Stimulated activated naive CD8-positive, alpha-beta T cell treated with anti-CD3 and anti-CD28 coated beads, Interleukin-15, amount 100 ng/mL, for 72 hours (primary cell): ENCODE results near the gene PRR29.
A peak's percentile ranks its signal among the peaks of the same experiment; 100 is the strongest.

Source experiments
- ATAC-seq: fragments of 150-1000 bp; cut with Tn5 transposase; 2 replicates; pipeline ENCODE4 v1.10.0; 2021; ENCODE audit warnings: mild to moderate bottlenecking, moderate library complexity
- DNase-seq, 2 donors: peaks; one replicate each; pipeline ENCODE4 v3.0.0; 2021 to 2022
- H3K27ac Mint-ChIP-seq, 2 donors: one replicate each; pipeline ENCODE4 v1.8.0; 2022; ENCODE audit warnings: mild to moderate bottlenecking in 2 of 2, mixed read lengths in 2 of 2, moderate library complexity in 2 of 2
- H3K27me3 Mint-ChIP-seq: one replicate; pipeline ENCODE4 v1.8.0; 2022; ENCODE audit warnings: mixed read lengths
- H3K4me1 Mint-ChIP-seq: one replicate; pipeline ENCODE4 v1.8.0; 2022; ENCODE audit warnings: mild to moderate bottlenecking, mixed read lengths
- H3K4me3 Mint-ChIP-seq, 2 donors: one replicate each; pipeline ENCODE4 v1.8.0; 2022; ENCODE audit warnings: mild to moderate bottlenecking in 2 of 2, mixed read lengths in 2 of 2, moderate library complexity in 1 of 2
- H3K9me3 Mint-ChIP-seq, 2 donors: one replicate each; pipeline ENCODE4 v1.8.0; 2022; ENCODE audit warnings: mixed read lengths in 2 of 2

Gene PRR29

GRCh38 chr17:63998050-63998720 lies at the start of gene PRR29:
Gene PRR29, plus strand, starts transcription at chr17:63998351. Its CDS starts 14 bp downstream, at chr17:63998365.
- Mint-ChIP-seq H3K4me1 (peaks cover 40% of the 10 kb centered on the region), H3K27me3 (no peaks in the 10 kb centered on the region), H3K27ac (peak within 1 kb of the TSS; percentile 85 to 93), H3K4me3 (peak within 1 kb of the TSS; percentile 94 to 97), H3K9me3 (no peaks in the 10 kb centered on the region)
- DNase-seq (peak; percentile 62 to 72), ATAC-seq (peak; percentile 78)

DNA sequence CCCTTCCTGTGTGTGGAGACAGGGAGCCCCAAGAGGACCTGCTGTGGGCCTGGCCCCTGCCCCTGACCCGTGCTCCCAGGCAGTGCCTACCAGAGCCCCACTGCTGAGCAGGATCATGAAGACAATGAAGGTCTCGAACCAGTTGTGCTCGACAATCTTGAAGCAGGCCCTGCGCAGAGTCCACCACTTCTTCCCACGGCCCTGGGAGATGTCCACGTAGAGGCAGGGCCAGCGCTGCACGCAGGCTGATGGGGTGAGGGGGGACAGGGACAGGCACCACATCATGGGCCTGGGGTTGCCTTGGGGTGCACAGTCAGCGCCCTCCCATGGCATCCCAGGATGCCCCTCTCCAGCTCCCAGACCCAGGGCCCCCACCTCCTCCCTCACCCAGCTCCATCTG lies 49.6 kb upstream of the PRR29 start:
- ATAC-seq: no peak

GRCh38 chr17:63949576-63950250 lies 48.4 kb upstream of the PRR29 start:
- no peaks in the 10 kb centered on the region for H3K27me3 Mint-ChIP-seq
- DNase-seq (no peak), ATAC-seq (no peak)
- H3K27ac Mint-ChIP-seq: no peak overlapping the region
- H3K4me3 Mint-ChIP-seq: no peak overlapping the region
- peaks cover 46% of the 10 kb centered on the region for H3K4me1 Mint-ChIP-seq
- H3K9me3 Mint-ChIP-seq: no peaks in the 10 kb centered on the region

More for the DNA sequence above, 49.6 kb upstream of the PRR29 start:
- H3K4me1 Mint-ChIP-seq: peaks cover 34% of the 10 kb centered on the region
- H3K27ac Mint-ChIP-seq: no peak overlapping the region
- no peaks in the 10 kb centered on the region for H3K27me3 Mint-ChIP-seq
- no peaks in the 10 kb centered on the region for H3K9me3 Mint-ChIP-seq
- H3K4me3 Mint-ChIP-seq: no peak overlapping the region
- DNase-seq: no peak

DNA sequence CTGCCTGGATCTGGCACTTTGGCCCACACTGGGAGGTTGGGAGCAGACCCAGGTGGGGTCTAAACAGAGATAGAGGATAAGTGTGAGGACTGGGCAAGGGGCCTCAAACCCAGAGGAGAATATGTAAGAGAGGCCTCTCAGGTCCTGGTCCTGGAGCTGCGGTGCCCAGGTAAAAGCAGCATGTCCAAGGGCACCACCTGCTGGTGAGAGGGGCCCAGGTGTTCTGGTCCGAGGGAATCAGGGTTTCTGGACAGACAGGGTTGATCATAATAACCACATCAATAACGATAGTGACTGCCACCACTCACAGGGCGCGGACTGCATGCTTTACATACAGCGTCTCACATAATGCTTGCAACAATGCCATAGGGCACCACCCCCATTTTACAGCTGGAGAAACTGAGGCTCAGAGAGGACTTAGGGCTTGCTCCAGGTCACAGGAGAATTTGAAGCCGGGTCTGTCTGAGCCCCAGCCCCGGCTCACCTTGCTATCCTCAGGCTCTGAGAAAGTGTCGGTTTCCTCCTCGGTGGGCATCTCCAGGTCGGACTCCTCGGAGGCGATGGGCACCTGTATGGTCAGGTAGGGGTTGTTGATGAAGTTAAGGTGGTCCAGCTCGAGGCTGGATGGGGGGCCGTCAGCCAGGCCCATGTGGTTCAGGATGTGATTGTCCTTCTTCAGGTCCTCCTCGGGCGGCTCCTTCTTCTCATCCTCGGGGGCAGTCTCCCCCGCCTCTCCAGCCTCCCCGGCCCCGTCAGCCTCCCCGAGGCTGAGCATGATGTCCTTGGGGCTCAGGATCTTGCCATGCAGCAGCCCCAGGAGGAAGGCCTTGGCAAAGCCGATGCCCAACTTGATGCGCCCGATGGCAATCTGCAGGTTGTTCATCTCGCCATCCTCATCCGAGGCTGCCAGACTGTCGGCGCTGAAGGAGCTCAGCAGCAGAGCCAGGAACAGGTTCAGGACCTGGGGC lies 46.9 kb upstream of the PRR29 start:
- H3K4me3 Mint-ChIP-seq: no peak overlapping the region
- H3K27me3 Mint-ChIP-seq: no peaks in the 10 kb centered on the region
- H3K4me1 Mint-ChIP-seq: peaks cover 46% of the 10 kb centered on the region
- no peaks in the 10 kb centered on the region for H3K9me3 Mint-ChIP-seq
- DNase-seq (peak in 1 of 2 donors; percentile 43), ATAC-seq (no peak)
- H3K27ac Mint-ChIP-seq: no peak overlapping the region

DNA sequence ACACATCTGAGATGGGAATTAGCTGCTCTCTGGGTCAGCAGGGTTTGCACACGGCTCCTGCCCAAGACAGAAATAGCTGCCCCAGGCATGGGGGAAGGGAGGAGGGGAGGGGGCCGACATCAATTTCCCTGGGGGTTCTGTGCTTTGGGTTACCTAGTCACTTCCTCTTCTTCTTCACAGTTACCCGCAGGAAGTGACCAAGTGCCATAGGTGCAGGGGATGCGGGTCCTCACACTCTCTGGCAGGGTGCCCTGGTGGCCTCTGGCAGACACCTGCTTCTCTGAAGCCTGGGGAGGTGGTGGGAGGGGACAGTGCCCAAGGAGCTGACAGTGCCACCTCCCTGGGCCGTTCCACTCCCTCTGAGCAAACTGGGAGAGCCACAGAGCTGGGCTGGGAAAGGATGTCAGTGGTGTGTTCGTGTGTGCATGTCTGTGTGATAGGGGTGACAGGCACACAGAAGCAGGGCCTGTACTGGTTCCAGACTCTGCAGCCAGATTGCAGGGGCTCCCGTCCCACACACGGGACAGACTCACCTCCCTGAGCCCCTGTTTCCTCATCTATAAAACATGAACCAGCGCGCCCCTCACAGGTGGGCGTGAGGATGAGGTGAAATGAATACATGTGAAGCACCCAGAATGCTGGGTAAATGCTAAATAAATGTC lies 43.6 kb upstream of the PRR29 start:
- Mint-ChIP-seq H3K27ac (peak overlapping the region; percentile 50), H3K27me3 (no peaks in the 10 kb centered on the region), H3K4me1 (peaks cover 39% of the 10 kb centered on the region), H3K4me3 (peak overlapping the region; percentile 60 to 61), H3K9me3 (no peaks in the 10 kb centered on the region)
- ATAC-seq: peak; percentile 79
- DNase-seq: peak in 1 of 2 donors; percentile 47

GRCh38 chr17:63955232-63955631 lies 42.9 kb upstream of the PRR29 start:
- H3K27me3 Mint-ChIP-seq: no peaks in the 10 kb centered on the region
- H3K9me3 Mint-ChIP-seq: no peaks in the 10 kb centered on the region
- H3K27ac Mint-ChIP-seq: no peak overlapping the region
- no peak for ATAC-seq
- H3K4me1 Mint-ChIP-seq: peaks cover 39% of the 10 kb centered on the region
- H3K4me3 Mint-ChIP-seq: no peak overlapping the region
- DNase-seq: no peak

DNA sequence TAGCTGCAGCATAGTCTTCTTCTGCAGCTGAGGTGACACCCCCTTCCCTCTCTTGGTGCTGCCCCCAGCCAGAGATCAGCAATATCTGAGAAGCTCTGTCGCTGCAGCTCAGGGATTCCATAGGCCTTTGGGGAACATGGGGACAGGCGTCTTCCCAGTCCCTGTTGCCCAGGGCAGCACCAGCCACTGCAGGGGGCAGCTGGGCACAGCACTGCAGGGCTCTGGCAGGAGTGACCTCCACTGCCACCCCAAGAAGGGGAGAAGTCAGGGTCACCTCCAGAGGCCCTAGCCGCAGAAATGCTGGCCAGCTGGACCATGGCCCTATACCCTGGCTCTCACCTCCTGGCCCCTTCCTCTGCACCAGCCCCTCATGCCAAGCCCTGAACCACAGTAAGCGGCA lies 42.4 kb upstream of the PRR29 start:
- H3K27ac Mint-ChIP-seq: peak overlapping the region; percentile 10 to 71
- no peak overlapping the region for H3K4me3 Mint-ChIP-seq
- no peaks in the 10 kb centered on the region for H3K9me3 Mint-ChIP-seq
- no peak for DNase-seq
- ATAC-seq: no peak
- peaks cover 39% of the 10 kb centered on the region for H3K4me1 Mint-ChIP-seq
- no peaks in the 10 kb centered on the region for H3K27me3 Mint-ChIP-seq

DNA sequence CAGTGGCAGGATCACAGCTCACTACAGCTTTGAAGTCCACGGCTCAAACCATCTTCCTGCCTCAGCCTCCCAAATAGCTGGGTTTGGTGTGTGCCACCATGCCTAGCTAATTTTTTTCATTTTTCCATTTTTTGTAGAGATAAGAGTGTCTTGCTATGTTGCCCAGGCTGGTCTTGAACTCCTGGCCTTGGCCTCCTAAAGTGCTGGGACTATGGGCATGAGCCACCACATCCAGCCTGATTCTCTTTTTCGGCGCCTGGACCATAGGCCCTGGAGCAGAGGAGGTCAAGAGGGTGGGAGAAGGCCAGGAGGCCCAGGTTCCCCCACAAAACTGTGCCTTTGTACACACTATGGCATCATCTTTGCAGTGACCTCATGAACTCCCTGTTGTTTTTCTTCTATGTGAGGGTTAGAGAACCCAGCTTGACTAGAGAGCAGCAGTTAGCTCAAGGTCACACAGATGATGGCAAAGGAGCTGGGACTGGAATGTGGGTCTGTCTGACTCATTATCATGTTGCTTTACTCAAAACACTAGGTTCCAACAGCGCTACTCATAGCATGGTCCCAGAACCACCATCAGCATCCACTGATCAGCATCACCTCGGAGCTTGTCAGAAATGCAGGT lies 41.7 kb upstream of the PRR29 start:
- Mint-ChIP-seq H3K9me3 (no peaks in the 10 kb centered on the region), H3K4me1 (peaks cover 41% of the 10 kb centered on the region), H3K27me3 (no peaks in the 10 kb centered on the region), H3K27ac (no peak overlapping the region), H3K4me3 (no peak overlapping the region)
- no peak for DNase-seq
- ATAC-seq: no peak

GRCh38 chr17:63960006-63960405 lies 38.1 kb upstream of the PRR29 start:
- Mint-ChIP-seq H3K27me3 (no peaks in the 10 kb centered on the region), H3K4me1 (peaks cover 26% of the 10 kb centered on the region), H3K9me3 (no peaks in the 10 kb centered on the region), H3K27ac (no peak overlapping the region), H3K4me3 (no peak overlapping the region)
- DNase-seq (no peak), ATAC-seq (no peak)

DNA sequence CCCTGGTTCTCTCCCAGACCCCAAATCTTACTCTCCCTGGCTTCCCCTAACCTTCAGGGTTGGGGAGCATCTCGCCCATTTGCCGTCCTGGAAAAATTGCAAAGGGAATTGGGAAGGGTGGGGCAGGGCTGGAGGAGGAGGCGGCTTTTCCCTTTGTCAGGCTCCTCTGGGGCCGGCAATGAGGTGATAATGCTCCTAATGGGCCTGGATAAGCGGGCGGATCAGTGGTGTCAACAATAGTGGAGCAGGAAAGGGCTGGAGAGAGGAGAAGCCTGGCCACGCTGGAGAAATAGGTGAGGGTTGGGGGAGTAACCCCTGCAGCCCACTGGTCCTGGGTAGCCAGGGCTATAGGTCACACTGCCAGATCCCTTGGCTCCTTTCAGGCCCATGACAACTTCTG lies 37.7 kb upstream of the PRR29 start:
- peaks cover 22% of the 10 kb centered on the region for H3K4me1 Mint-ChIP-seq
- H3K27ac Mint-ChIP-seq: no peak overlapping the region
- H3K4me3 Mint-ChIP-seq: no peak overlapping the region
- no peak for DNase-seq
- H3K9me3 Mint-ChIP-seq: no peaks in the 10 kb centered on the region
- no peaks in the 10 kb centered on the region for H3K27me3 Mint-ChIP-seq
- ATAC-seq: no peak

GRCh38 chr17:63961355-63962212 lies 36.6 kb upstream of the PRR29 start:
- Mint-ChIP-seq H3K4me1 (peaks cover 23% of the 10 kb centered on the region), H3K4me3 (peak overlapping the region; percentile 49 to 66), H3K9me3 (no peaks in the 10 kb centered on the region), H3K27me3 (no peaks in the 10 kb centered on the region), H3K27ac (no peak overlapping the region)
- DNase-seq (peak; percentile 19 to 26), ATAC-seq (peak; percentile 41)

- Mint-ChIP-seq H3K4me1 (peaks cover 31% of the 10 kb centered on the region), H3K4me3 (no peak overlapping the region), H3K27ac (no peak overlapping the region), H3K9me3 (no peaks in the 10 kb centered on the region), H3K27me3 (no peaks in the 10 kb centered on the region)
- no peak for DNase-seq
- no peak for ATAC-seq
Measured at GRCh38 chr17:63962298-63962744, 35.8 kb upstream of the PRR29 start.

- Mint-ChIP-seq H3K27me3 (no peaks in the 10 kb centered on the region), H3K27ac (no peak overlapping the region)
Measured at GRCh38 chr17:63963123-63963522, 35.0 kb upstream of the PRR29 start.

DNA sequence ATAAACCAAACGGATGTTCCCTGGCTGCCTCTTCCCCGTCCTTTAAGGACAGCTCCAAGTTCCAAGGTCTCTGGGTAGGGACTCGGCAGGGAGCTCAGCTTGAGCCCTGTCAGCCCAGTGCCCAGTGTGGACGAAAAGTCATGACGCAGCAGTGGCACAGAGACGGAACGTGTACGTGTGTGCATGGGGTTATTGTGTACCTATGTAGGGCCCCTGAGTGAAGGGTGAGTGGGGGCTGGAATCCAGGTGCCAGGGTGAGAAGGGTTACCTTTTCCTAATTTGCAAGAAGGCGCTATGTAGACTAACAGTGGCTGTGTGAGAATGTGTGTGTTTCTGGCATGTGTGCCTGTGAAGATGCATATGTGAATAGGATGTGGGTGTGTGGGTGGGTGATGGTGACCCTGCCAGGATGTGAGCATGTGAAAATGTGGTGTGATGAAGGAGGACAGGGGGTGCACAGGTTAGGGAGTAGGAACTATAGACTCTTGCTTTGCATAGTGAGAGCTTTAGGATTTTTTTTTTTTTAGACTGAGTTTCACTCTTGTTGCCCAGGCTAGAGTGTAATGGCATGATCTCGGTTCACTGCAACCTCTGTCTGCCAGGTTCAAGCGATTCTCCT lies 31.4 kb upstream of the PRR29 start:
- H3K27ac Mint-ChIP-seq: no peak overlapping the region
- peak overlapping the region in 1 of 2 donors; percentile 27 for H3K4me3 Mint-ChIP-seq
- ATAC-seq (peak; percentile 97), DNase-seq (peak; percentile 46 to 68)
- no peaks in the 10 kb centered on the region for H3K9me3 Mint-ChIP-seq
- peaks cover 28% of the 10 kb centered on the region for H3K4me1 Mint-ChIP-seq
- H3K27me3 Mint-ChIP-seq: no peaks in the 10 kb centered on the region

More at GRCh38 chr17:63963123-63963522, 35.0 kb upstream of the PRR29 start:
- ATAC-seq (no peak), DNase-seq (no peak)
- no peaks in the 10 kb centered on the region for H3K9me3 Mint-ChIP-seq
- H3K4me3 Mint-ChIP-seq: no peak overlapping the region
- peaks cover 34% of the 10 kb centered on the region for H3K4me1 Mint-ChIP-seq
